A549 (cell line): Measurements from ENCODE around the gene CD37.

ENCODE experiments used
- CEBPB ChIP-seq, 2 experiments: fragments of >200 bp in 1 of 2; sonication (Bioruptor Twin) in 1 of 2; formaldehyde crosslinking in 1 of 2; IDR thresholded peaks; 2 replicates each; pipeline ENCODE4 v1.6.1; 2012 to 2016
- EP300 ChIP-seq, 2 experiments: fragments of >200 bp; sonication (Bioruptor Twin); formaldehyde crosslinking; IDR thresholded peaks; 2 replicates in 1 of 2; 3 replicates in 1 of 2; pipeline ENCODE4 v1.6.1; 2016 to 2017
- ESRRA ChIP-seq: fragments of 150-350 bp; IDR thresholded peaks from 2 replicates; pipeline ENCODE4 v1.6.1; 2014; ENCODE audit warnings: mild to moderate bottlenecking, low read length, borderline replicate concordance
- HOXA7 ChIP-seq: fragments of 250-450 bp; sonication (Bioruptor Pico); IDR thresholded peaks from 2 replicates; pipeline ENCODE4 v1.5.0; 2020; ENCODE audit warnings: mild to moderate bottlenecking, moderate library complexity
- RFX5 ChIP-seq: fragments of 450-650 bp; IDR thresholded peaks from 2 replicates; pipeline ENCODE4 v1.7.1; 2014; ENCODE audit warnings: antibody characterized with exemption, mild to moderate bottlenecking, moderate library complexity
- TF ChIP-seq, protein P1 (sequence below): fragments of >200 bp; sonication (Bioruptor Twin); formaldehyde crosslinking; IDR thresholded peaks from 3 replicates; pipeline ENCODE4 v1.5.1; 2016

DNA sequence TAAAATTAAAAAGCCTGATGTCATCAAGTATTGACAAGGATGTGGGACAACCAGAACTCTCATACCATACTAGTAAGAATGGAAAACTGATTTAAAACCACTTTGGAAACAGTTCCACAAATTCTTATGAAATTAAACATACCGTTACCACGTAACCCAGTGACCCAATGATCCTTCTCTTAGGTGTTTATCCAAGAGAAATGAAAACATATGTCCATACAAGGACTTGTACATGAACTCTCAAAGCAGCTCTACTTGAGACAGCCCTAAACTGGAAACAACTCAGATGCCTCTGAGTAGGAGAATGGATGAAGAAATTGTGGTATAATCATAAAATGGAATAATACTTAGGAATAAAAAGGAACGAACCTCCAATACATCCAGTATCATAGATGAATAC is 37.8 kb upstream of the CD37 start:
- TF ChIP-seq EP300 (IDR thresholded peaks at IDR 0.05) (no peak), RFX5 (no peak), ESRRA (no peak), CEBPB (IDR thresholded peaks at IDR 0.05) (no peak), HOXA7 (CRISPR knock-in tag) (no peak)
- TF ChIP-seq, protein P1, sequence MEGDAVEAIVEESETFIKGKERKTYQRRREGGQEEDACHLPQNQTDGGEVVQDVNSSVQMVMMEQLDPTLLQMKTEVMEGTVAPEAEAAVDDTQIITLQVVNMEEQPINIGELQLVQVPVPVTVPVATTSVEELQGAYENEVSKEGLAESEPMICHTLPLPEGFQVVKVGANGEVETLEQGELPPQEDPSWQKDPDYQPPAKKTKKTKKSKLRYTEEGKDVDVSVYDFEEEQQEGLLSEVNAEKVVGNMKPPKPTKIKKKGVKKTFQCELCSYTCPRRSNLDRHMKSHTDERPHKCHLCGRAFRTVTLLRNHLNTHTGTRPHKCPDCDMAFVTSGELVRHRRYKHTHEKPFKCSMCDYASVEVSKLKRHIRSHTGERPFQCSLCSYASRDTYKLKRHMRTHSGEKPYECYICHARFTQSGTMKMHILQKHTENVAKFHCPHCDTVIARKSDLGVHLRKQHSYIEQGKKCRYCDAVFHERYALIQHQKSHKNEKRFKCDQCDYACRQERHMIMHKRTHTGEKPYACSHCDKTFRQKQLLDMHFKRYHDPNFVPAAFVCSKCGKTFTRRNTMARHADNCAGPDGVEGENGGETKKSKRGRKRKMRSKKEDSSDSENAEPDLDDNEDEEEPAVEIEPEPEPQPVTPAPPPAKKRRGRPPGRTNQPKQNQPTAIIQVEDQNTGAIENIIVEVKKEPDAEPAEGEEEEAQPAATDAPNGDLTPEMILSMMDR, result no peak
